Tibial nerve (tissue), 4 donors: ENCODE results near the gene SMAD7. TPM values are rescaled to one million over a fixed set of nuclear protein-coding genes. Genes with fewer than 3 reads are reported as not detected.
A peak's percentile ranks its signal among the peaks of the same experiment; 100 is the strongest.

Experiments
- DNase-seq, 2 donors: peaks; one replicate each; pipeline ENCODE4 v3.0.0-alpha.2; 2019; ENCODE audit warnings: low spot score in 2 of 2
- H3K27ac ChIP-seq, 4 donors: fragments of 200-600 bp; sonication (generic) in 3 of 4; one replicate each; pipeline ENCODE4 v1.5.1; 2017 to 2019; ENCODE audit warnings: mild to moderate bottlenecking in 1 of 4
- H3K27me3 ChIP-seq, 2 donors: fragments of 200-600 bp; sonication (generic) in 1 of 2; one replicate each; pipeline versions ENCODE4 v1.5.1 to v1.6.0; 2017 to 2019
- H3K36me3 ChIP-seq, 3 donors: fragments of 200-600 bp; sonication (generic); one replicate each; pipeline ENCODE4 v1.5.1; 2018 to 2019
- H3K4me1 ChIP-seq, 4 donors: fragments of 200-600 bp; sonication (generic) in 3 of 4; one replicate each; pipeline ENCODE4 v1.5.1; 2017 to 2019
- H3K4me3 ChIP-seq, 4 donors: fragments of 200-600 bp; sonication (generic) in 3 of 4; one replicate each; pipeline ENCODE4 v1.5.1; 2017 to 2019; ENCODE audit warnings: mild to moderate bottlenecking in 1 of 4, moderate library complexity in 1 of 4
- H3K9me3 ChIP-seq, 4 donors: fragments of 200-600 bp; sonication (generic) in 3 of 4; one replicate each; pipeline ENCODE4 v1.5.1; 2017 to 2019
- CTCF ChIP-seq, 5 experiments: fragments of 200-600 bp in 3 of 5; fragments of 450-650 bp in 2 of 5; sonication (generic) in 3 of 5; IDR thresholded peaks; one replicate each; pipeline ENCODE4 v1.5.1; 2016 to 2019; ENCODE audit warnings: antibody characterized with exemption in 5 of 5, mild to moderate bottlenecking in 3 of 5, moderate library complexity in 2 of 5
- EP300 ChIP-seq, 2 donors: sonication (generic); formaldehyde crosslinking; IDR thresholded peaks; one replicate each; pipeline ENCODE4 v1.6.1; 2017; ENCODE audit warnings: antibody characterized with exemption in 2 of 2, mild to moderate bottlenecking in 1 of 2
- POLR2A ChIP-seq, 2 donors: fragments of 450-650 bp; IDR thresholded peaks; one replicate each; pipeline ENCODE4 v1.6.1; 2017; ENCODE audit warnings: antibody characterized with exemption in 2 of 2, mild to moderate bottlenecking in 2 of 2, moderate library complexity in 2 of 2
- WGBS, 2 donors: methylation state at CpG; one replicate each; pipeline ENCODE4 v1.1.5; 2018; 5-methylcytosine and 5-hydroxymethylcytosine counted together
- total RNA-seq, 4 donors: library from RNA; depleted of rRNA; stranded (reverse); fragments of >200 nt; gene quantifications; one replicate each; pipeline ENCODE4 v1.1.0, GENCODE V29; 2016

Gene SMAD7
- total RNA-seq, 4 donors from 2014 or later = 34.3 to 56.8 (median 35.6) TPM

GRCh38 chr18:48934723-48935432 is 15.9 kb downstream of the SMAD7 start:
- no peak for TF ChIP-seq EP300 (IDR thresholded peaks at IDR 0.05)
- TF ChIP-seq CTCF (IDR thresholded peaks at IDR 0.05) = no peak
- no peak for TF ChIP-seq POLR2A (IDR thresholded peaks at IDR 0.05)
- H3K9me3 ChIP-seq = no peaks in the 10 kb centered on the region
- peak overlapping the region in 1 of 4 donors; percentile 13 for H3K4me3 ChIP-seq
- peak in 1 of 2 donors; percentile 13 for DNase-seq
- peak overlapping the region; percentile 37 to 84 (median 71) for H3K27ac ChIP-seq
- H3K27me3 ChIP-seq = no peaks in the 10 kb centered on the region
- WGBS, 2 donors = 41 to 50% methylated on average over 14 of the region's 14 CpGs
- no peaks in the 10 kb centered on the region for H3K36me3 ChIP-seq
- peaks cover 2 to 98% (median 79%) of the 10 kb centered on the region in 4 donors for H3K4me1 ChIP-seq

GRCh38 chr18:48934415-48934722 is 16.4 kb downstream of the SMAD7 start:
- Histone ChIP-seq H3K4me3 (no peak overlapping the region), H3K4me1 (peaks cover 0 to 98% (median 79%) of the 10 kb centered on the region in 4 donors), H3K27me3 (no peaks in the 10 kb centered on the region), H3K36me3 (no peaks in the 10 kb centered on the region), H3K27ac (peak overlapping the region; percentile 34 to 84 (median 71)), H3K9me3 (no peaks in the 10 kb centered on the region)
- TF ChIP-seq EP300 (IDR thresholded peaks at IDR 0.05) (no peak), POLR2A (IDR thresholded peaks at IDR 0.05) (no peak), CTCF (IDR thresholded peaks at IDR 0.05) (no peak)
- 18 to 31% methylated on average over 3 of the region's 3 CpGs for WGBS, 2 donors
- no peak for DNase-seq

GRCh38 chr18:48933578-48934414 is 17.0 kb downstream of the SMAD7 start:
- peak in 1 of 2 donors; percentile 29 for TF ChIP-seq EP300 (IDR thresholded peaks at IDR 0.05)
- no peak for TF ChIP-seq CTCF (IDR thresholded peaks at IDR 0.05)
- TF ChIP-seq POLR2A (IDR thresholded peaks at IDR 0.05) = no peak
- Histone ChIP-seq H3K9me3 (no peaks in the 10 kb centered on the region), H3K36me3 (no peaks in the 10 kb centered on the region), H3K4me1 (peaks cover 0 to 98% (median 81%) of the 10 kb centered on the region in 4 donors), H3K27ac (peak overlapping the region; percentile 34 to 84 (median 71)), H3K4me3 (no peak overlapping the region), H3K27me3 (no peaks in the 10 kb centered on the region)
- DNase-seq = no peak
- 43 to 48% methylated on average over 20 to 21 of the region's 23 CpGs for WGBS, 2 donors

GRCh38 chr18:48932822-48933510 is 17.8 kb downstream of the SMAD7 start:
- H3K27me3 ChIP-seq = no peaks in the 10 kb centered on the region
- DNase-seq = peak; percentile 27 to 41
- TF ChIP-seq EP300 (IDR thresholded peaks at IDR 0.05) (no peak), CTCF (IDR thresholded peaks at IDR 0.05) (no peak)
- WGBS, 2 donors = 62 to 74% methylated on average over 10 of the region's 10 CpGs
- H3K4me3 ChIP-seq = no peak overlapping the region
- peaks cover 0 to 98% (median 82%) of the 10 kb centered on the region in 4 donors for H3K4me1 ChIP-seq
- no peaks in the 10 kb centered on the region for H3K9me3 ChIP-seq
- no peaks in the 10 kb centered on the region for H3K36me3 ChIP-seq
- peak overlapping the region in 3 of 4 donors; percentile 61 to 84 (median 81) for H3K27ac ChIP-seq
